HG03039 (cell line): ENCODE data around the gene FBN2.
"Not testable (repeated sequence)": the region's sequence is repeated elsewhere in the genome, so short reads cannot be mapped to it uniquely, and the experiment has no call there.

ENCODE experiments used
- ATAC-seq: cut with Tn5 transposase; IDR thresholded peaks from one replicate; pipeline ENCODE4 v1.9.1; 2021; ENCODE audit warnings: mild to moderate bottlenecking, moderate library complexity; ENCODE audit not compliant: unreplicated experiment

Gene FBN2

DNA sequence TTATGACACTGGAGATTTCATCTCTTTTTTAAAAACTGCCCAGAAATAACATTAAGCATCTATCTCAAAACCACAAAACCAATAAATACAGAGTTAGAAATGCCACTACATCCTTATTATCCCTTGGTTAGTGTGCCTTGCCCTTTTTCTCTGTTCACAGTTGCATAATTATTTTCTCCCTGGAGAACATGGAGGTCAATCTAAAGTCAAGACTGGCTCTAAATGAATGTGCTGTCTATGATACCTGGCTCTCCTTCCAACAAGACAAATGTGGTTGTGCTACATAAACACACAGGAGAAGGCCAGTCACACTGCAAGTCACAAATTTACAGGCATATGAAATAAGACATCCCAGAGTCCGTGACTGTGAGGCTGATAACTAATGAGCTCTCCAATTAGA is 2.8 kb downstream of the FBN2 start:
- ATAC-seq, result no peak

- ATAC-seq, result no peak
These were observed 3.3 kb downstream of the FBN2 start for GRCh38 chr5:128534726-128535125.

DNA sequence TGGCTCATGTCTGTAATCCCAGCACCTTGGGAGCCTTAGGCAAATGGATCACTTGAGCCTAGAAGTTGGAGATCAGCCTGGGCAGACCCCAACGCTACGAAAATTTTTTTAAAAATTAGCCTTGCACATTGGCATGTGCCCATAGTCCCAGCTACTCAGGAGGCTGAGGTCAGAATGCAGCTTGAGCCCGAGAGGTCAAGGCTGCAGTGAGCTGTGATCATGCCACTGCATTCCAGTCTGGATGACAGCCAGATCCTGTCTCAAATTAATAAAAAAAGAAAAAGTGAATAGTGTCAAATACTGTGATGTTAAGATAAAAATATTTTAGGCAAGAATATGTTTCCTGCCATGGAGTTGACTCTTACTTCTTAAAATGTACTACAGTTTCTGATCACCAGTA is 5.3 kb downstream of the FBN2 start:
- no peak for ATAC-seq

DNA sequence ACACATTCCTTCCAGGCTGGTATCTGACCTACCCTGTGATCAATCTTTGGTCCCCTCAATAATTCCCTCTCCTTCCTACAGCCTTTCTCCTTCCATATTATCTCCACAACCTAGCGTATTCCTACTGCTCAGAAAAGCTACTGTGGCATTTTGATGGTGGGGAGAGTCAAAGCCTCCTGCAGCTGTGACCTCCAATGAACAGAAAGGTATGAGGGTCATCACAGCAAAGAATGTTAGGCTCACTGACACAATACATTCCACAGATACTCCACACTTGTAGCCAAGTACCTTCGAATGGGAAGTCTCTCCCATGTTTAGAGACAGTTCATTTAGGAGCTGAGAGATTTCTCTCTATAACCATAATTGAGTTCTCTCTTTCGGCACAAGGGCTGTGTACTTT is 5.9 kb downstream of the FBN2 start:
- ATAC-seq, result no peak

DNA sequence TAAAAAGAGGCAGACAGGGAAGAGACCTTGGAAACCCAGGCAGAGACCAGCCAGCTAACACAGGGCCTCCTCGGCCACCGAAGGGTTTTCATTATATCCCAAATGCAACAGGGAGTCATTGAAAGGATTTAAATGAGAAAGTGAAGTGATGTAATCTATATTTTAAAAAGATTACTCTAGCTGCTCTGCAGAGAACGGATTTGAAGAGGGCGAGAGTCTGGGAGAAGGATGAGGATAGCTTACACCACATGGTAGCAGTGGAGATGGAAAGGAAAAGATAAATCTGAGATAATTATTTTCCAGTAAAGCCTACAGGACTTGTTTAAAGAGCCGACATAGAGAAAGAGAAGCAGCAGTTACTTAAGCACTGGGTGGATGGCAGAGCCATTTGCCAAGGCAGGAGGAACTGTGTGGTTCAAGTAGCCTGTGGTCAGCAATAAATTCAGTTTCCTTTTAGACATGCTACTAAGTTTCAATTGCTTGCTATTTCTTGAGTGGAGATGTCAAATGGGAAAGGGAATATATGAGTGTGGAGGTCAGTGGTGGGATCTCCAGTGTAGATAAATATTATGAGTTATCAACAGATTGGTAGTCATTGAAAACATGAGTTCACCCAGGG is 9.3 kb downstream of the FBN2 start:
- ATAC-seq, result no peak

- ATAC-seq, result no peak
These were observed 9.9 kb downstream of the FBN2 start for GRCh38 chr5:128528126-128528525.

- ATAC-seq, result no peak
These were observed 11.0 kb downstream of the FBN2 start for GRCh38 chr5:128527077-128527476.

DNA sequence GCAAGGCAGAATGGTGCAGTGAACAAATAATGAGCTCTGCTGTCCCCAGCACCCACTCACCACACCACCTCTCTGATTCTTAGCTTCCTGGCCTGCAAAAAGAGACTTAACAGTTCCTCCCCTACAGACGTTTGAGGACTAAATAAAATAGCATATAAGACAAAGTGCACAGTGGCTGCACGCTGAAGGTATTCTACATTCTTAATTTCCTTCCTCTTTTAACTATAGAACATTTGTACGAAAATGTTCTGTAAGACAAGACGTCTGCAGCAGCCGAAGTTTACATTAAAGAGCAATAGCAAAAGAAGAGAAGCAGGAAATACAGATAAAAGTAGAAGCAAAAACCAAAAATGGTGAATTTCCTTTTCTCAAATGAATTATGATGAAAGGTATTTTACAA is 15.7 kb downstream of the FBN2 start:
- ATAC-seq, result no peak

GRCh38 chr5:128519827-128520226 is 18.2 kb downstream of the FBN2 start:
- ATAC-seq, result no peak

DNA sequence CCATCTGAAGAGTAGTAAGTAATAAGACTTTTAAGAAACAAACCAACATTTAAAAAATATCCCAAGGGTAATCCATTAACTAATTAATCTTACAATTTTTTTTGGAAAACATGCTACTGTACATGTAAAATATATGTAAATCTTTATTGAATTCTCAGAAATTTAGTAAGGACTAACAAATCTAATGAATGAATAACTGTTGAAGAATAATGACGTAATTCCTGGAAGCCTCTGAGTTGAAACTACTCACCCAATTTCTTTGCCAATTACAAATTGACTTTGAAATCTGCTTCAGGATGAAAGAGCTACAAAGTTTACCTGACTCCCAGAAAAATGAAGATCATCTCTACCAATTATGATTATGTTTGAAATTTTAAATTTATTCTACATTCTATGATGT is 21.1 kb downstream of the FBN2 start:
- no peak for ATAC-seq

- ATAC-seq, result no peak
These were observed 24.2 kb downstream of the FBN2 start for GRCh38 chr5:128513806-128514205.

GRCh38 chr5:128512894-128513293 is 25.2 kb downstream of the FBN2 start:
- ATAC-seq, result no peak

GRCh38 chr5:128506643-128507042 is 31.4 kb downstream of the FBN2 start:
- ATAC-seq, result no peak

- not testable (repeated sequence) for ATAC-seq
These were observed 34.3 kb downstream of the FBN2 start for GRCh38 chr5:128503727-128504126.

- ATAC-seq, result no peak
These were observed 39.1 kb downstream of the FBN2 start for GRCh38 chr5:128498844-128499455.

- no peak for ATAC-seq
These were observed 43.5 kb downstream of the FBN2 start for GRCh38 chr5:128494516-128494915.

DNA sequence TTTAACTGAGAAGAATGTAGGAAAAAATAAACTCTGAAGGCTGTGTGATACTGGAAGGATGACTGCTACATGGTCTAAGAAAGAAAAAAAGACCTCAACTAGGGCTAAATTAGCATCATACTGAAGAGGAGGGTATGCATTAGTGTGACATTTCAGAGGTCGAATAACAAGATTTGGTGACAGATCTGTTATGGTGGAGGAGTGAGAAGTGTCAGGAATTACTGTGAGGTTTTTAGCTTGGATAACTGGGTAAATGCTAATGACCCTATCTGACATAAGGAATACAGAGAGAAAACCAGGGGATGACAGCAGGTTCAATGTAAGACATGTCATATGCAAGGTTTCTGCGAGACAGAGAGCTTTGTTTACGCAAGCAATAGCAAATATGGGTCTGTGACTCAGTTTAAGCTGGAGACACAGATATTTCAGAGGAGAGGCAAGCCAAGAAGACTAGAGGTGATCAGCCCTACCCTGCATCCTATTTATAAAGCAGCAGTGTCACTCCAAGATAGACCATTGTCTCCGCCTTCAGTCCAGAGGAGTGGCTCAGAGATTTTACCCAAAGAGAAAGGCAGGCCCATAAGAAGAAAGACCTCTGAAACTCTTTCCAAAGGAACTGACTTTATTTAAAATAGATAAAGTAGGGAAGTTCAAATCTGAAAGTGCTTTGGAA is 44.3 kb downstream of the FBN2 start:
- no peak for ATAC-seq

DNA sequence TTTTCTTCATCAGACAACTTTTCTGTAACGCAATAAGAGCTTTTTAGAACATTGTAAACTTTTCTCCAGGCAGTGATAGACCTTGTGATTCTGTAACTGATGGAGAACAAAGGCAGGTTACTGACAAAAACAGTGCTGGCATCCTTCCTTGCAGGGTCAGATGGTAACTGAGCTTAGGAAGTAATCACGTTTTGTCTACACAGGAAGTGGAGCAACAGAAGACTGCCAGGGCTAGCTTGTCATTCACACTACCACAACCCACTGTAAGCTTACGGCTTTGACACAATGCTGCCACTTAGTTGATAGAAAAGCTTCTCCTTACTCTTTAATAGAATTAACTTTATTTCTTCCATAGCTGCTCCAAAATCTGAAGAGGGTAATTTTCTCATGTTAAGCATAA is 46.8 kb downstream of the FBN2 start:
- ATAC-seq, result no peak

DNA sequence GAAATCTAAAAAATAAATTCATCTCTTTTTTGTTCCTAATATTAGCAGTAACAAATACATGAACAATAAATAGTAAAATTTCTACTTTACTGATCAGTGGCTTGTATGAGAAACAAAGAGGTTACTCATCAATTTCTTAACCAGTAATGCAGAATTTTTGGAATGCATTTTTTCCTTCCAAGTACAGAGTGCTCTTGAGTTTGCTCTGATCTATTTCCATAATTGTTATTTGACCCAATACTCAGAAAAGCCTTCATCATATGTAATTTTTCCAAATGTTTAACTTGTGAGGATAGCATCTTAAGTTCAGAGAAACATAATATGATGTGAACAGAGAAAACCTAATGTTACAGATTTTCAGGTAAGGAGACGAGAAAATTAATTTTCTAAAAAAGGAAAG is 47.3 kb downstream of the FBN2 start:
- no peak for ATAC-seq

DNA sequence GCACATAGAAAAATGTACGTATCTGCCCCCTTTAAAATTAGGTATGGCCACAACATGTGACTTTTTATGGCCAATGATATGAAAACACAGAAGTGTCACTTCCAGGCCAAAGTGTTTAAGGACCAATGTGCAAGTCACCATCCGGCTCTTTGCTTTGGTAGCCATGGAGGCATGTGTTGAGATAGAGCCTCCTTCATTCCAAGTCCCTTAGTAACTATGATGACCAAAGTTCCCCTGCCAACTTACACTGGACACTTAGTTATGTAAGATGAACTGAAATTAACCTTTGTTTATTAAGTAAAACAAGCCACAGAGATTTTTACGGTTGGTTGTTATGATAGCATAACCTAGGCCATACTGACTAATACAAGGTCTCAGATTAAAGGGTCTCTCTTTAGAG is 51.0 kb downstream of the FBN2 start:
- ATAC-seq, result no peak

DNA sequence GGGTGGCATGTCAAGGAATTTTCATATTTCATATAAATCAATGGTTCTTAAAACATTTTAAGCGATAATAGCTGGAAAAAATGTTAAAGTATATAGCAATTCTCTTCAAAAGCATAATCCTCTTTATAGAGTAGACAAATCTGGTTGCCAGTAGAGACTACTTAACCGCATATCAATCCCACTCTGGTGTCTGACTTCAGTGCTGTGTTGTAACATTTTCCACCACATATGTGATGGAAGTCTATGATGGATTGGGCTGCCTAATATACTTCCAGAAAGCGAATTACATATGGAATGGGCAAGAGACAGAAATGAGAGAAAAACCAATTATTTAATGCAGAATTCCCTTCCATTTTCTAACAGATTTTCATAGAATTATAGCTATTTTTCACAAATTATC is 54.3 kb downstream of the FBN2 start:
- ATAC-seq, result no peak

GRCh38 chr5:128480906-128481633 is 57.0 kb downstream of the FBN2 start:
- ATAC-seq, result no peak
